MCF 10A (cell line): ENCODE data around the gene REX1BD. TPM values are rescaled to one million over a fixed set of nuclear protein-coding genes. Genes with fewer than 3 reads are reported as not detected.
"Not testable (repeated sequence)": the region's sequence is repeated elsewhere in the genome, so short reads cannot be mapped to it uniquely, and the experiment has no call there.

Experiments
- BruUV-seq: library from RNA; stranded (reverse); fragments of 400-500 nt; replicated peaks from 2 replicates; lab custom pipeline; 2021; lab: Mats Ljungman, UMichigan
- CTCF ChIA-PET: fragments of 300-600 bp; sonication (Branson Sonifier 250); formaldehyde crosslinking; extraction: SDS; loops from one replicate; lab custom pipeline; 2021; ENCODE audit warnings: antibody characterized with exemption, inconsistent platforms; lab: Yijun Ruan, JAX
- POLR2A ChIA-PET: fragments of 300-600, 350-650 bp; sonication (Branson Sonifier 250); formaldehyde crosslinking; extraction: SDS; loops from one replicate; lab custom pipeline; 2020; ENCODE audit warnings: antibody characterized with exemption, inconsistent platforms; lab: Yijun Ruan, JAX
- DNase-seq: peaks from one replicate; pipeline ENCODE4 v3.0.0-alpha.2; 2018; ENCODE audit not compliant: unreplicated experiment
- H3K27ac Mint-ChIP-seq: one replicate; pipeline ENCODE4 v1.8.0; 2022; ENCODE audit warnings: mild to moderate bottlenecking, low read depth, mixed read lengths; ENCODE audit not compliant: unreplicated experiment
- H3K27me3 Mint-ChIP-seq: one replicate; pipeline ENCODE4 v1.8.0; 2022; ENCODE audit warnings: mixed read lengths; ENCODE audit not compliant: insufficient read depth, unreplicated experiment
- H3K36me3 Mint-ChIP-seq: one replicate; pipeline ENCODE4 v1.8.0; 2022; ENCODE audit warnings: mild to moderate bottlenecking, moderate library complexity, mixed read lengths; ENCODE audit not compliant: insufficient read depth, unreplicated experiment
- H3K4me1 Mint-ChIP-seq: one replicate; pipeline ENCODE4 v1.8.0; 2022; ENCODE audit warnings: mixed read lengths; ENCODE audit not compliant: insufficient read depth, unreplicated experiment
- H3K4me3 Mint-ChIP-seq: one replicate; pipeline ENCODE4 v1.8.0; 2022; ENCODE audit warnings: mild to moderate bottlenecking, moderate library complexity, mixed read lengths; ENCODE audit not compliant: unreplicated experiment
- H3K9me3 Mint-ChIP-seq: one replicate; pipeline ENCODE4 v1.8.0; 2022; ENCODE audit warnings: mixed read lengths; ENCODE audit not compliant: unreplicated experiment
- CTCF ChIP-seq: fragments of 200-600 bp; IDR thresholded peaks from one replicate; pipeline ENCODE4 v1.8.0; 2022; ENCODE audit warnings: antibody characterized with exemption, mild to moderate bottlenecking; ENCODE audit not compliant: unreplicated experiment
- intact Hi-C: fragments of 100-400 bp; cut with micrococcal nuclease; formaldehyde crosslinking; loops from 2 replicates; pipeline ENCODE4 v1.14.1; 2022
- total RNA-seq: library from RNA; stranded (reverse); gene quantifications from 2 replicates; pipeline ENCODE4 v1.2.3, GENCODE V29; 2022

Gene REX1BD
- total RNA-seq, 1 experiment from 2014 or later: 49.3 TPM

- Mint-ChIP-seq H3K4me1 (peaks cover 5% of the 10 kb centered on the region), H3K27me3 (peaks cover 11% of the 10 kb centered on the region), H3K36me3 (peaks cover 4% of the 10 kb centered on the region), H3K27ac (no peak overlapping the region), H3K9me3 (no peaks in the 10 kb centered on the region), H3K4me3 (no peak overlapping the region)
- intact Hi-C loops: no loop called here
- CTCF ChIA-PET: interaction anchor here (0.7 to 1.0 kb wide), 2 partner anchors 9 to 11 kb away, joined by 3 to 7 read pairs; partner anchors contain the start of gene REX1BD
- no TSS peak for BruUV-seq
- POLR2A ChIA-PET: no interaction called here
- DNase-seq: no peak
- TF ChIP-seq CTCF: no peak
These were observed 10.9 kb downstream of the REX1BD start for GRCh38 chr19:18599485-18599884.

GRCh38 chr19:18600692-18601397 lies 12.2 kb downstream of the REX1BD start:
- not testable (repeated sequence) for BruUV-seq

GRCh38 chr19:18601875-18602274 lies 13.3 kb downstream of the REX1BD start:
- Mint-ChIP-seq H3K36me3 (peaks cover 4% of the 10 kb centered on the region), H3K4me3 (no peak overlapping the region), H3K4me1 (peaks cover 5% of the 10 kb centered on the region), H3K27me3 (peaks cover 22% of the 10 kb centered on the region), H3K9me3 (no peaks in the 10 kb centered on the region), H3K27ac (no peak overlapping the region)
- DNase-seq: peak; percentile 33
- TF ChIP-seq CTCF: no peak
- POLR2A ChIA-PET: interaction anchor here (1.5 kb wide), 1 partner anchor 13 kb away, joined by 4 read pairs; no protein-coding TSS in a partner anchor
- CTCF ChIA-PET: interaction anchor here (0.6 kb wide), 1 partner anchor 12 kb away, joined by 3 read pairs; no protein-coding TSS in a partner anchor
- BruUV-seq: no TSS peak
- intact Hi-C loops: no loop called here

More at GRCh38 chr19:18600692-18601397, 12.2 kb downstream of the REX1BD start:
- POLR2A ChIA-PET: interaction anchor here (0.7 to 1.5 kb wide), 2 partner anchors 9 to 12 kb away, joined by 3 to 4 read pairs; no protein-coding TSS in a partner anchor
- intact Hi-C loops, DNase-seq, H3K4me1 Mint-ChIP-seq, H3K9me3 Mint-ChIP-seq, H3K4me3 Mint-ChIP-seq, H3K27ac Mint-ChIP-seq, H3K36me3 Mint-ChIP-seq: not testable (repeated sequence)
- CTCF ChIA-PET: interaction anchor here (0.6 kb wide), 1 partner anchor 11 kb away, joined by 3 read pairs; no protein-coding TSS in a partner anchor
- peaks cover 22% of the 10 kb centered on the region for H3K27me3 Mint-ChIP-seq

GRCh38 chr19:18603255-18603957 lies 14.8 kb downstream of the REX1BD start:
- no peak for TF ChIP-seq CTCF
- H3K4me3 Mint-ChIP-seq: no peak overlapping the region
- H3K27me3 Mint-ChIP-seq: peaks cover 26% of the 10 kb centered on the region

More at GRCh38 chr19:18603255-18603957, 14.8 kb downstream of the REX1BD start:
- H3K27ac Mint-ChIP-seq: no peak overlapping the region
- CTCF ChIA-PET: interaction anchor here (0.6 to 0.9 kb wide), 2 partner anchors 9 to 39 kb away, joined by 3 read pairs; no protein-coding TSS in a partner anchor
- no peaks in the 10 kb centered on the region for H3K9me3 Mint-ChIP-seq
- intact Hi-C loops: no loop called here
- no TSS peak for BruUV-seq
- H3K4me1 Mint-ChIP-seq: peaks cover 5% of the 10 kb centered on the region
- no peak for DNase-seq
- POLR2A ChIA-PET: interaction anchor here (1.4 kb wide), 1 partner anchor 14 kb away, joined by 3 read pairs; no protein-coding TSS in a partner anchor
- no peaks in the 10 kb centered on the region for H3K36me3 Mint-ChIP-seq
